GM12873 (cell line): ENCODE results near the gene SEPTIN12.

Experiments
- TF ChIP-seq, protein P1 (sequence below): IDR thresholded peaks from 2 replicates; pipeline ENCODE4 v1.5.1; 2012; ENCODE audit warnings: low read depth, mild to moderate bottlenecking, moderate library complexity, low read length, control low read depth; ENCODE audit not compliant: insufficient read depth; ENCODE audit errors: missing control alignments

The SEPTIN12 gene

DNA sequence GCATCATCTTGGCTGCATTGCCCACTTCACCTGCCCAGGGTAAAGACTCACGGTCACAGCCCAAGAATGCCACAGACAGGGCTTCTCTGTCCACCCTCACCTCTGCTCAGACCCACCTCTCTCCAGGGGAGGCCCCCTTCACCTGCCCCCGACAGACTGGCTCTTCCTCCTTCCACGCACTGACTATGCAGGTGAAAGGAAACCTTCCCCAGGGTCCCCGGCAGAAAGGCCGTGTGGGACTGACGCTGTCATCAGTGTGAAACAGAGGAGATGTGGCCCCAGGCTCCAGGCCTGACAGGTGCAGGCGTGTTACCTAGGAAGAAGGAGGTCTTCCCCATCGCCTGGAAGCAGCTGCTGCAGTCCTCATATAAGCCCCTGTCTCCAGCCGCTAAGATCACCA lies 23.6 kb upstream of the SEPTIN12 start:
- TF ChIP-seq, protein P1, sequence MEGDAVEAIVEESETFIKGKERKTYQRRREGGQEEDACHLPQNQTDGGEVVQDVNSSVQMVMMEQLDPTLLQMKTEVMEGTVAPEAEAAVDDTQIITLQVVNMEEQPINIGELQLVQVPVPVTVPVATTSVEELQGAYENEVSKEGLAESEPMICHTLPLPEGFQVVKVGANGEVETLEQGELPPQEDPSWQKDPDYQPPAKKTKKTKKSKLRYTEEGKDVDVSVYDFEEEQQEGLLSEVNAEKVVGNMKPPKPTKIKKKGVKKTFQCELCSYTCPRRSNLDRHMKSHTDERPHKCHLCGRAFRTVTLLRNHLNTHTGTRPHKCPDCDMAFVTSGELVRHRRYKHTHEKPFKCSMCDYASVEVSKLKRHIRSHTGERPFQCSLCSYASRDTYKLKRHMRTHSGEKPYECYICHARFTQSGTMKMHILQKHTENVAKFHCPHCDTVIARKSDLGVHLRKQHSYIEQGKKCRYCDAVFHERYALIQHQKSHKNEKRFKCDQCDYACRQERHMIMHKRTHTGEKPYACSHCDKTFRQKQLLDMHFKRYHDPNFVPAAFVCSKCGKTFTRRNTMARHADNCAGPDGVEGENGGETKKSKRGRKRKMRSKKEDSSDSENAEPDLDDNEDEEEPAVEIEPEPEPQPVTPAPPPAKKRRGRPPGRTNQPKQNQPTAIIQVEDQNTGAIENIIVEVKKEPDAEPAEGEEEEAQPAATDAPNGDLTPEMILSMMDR, result no peak

DNA sequence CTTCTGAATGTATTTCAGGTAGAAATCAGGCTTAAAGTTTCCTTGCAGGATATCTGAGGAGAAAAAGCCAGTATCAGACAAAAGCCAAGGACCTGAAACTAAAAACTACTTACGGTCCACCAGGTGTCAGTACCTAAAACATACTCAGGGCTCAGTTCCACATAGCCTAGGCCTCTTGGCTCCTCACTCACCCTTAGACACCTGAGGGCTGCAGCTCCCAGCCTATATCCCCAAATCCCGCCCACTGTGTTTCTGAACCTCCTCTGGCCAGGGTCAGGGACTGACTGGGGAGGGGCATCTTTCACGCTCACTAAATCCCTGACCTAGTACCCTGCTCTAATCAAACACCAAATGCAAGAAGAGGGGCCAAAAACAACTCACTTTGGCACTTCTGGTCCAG lies 23.1 kb upstream of the SEPTIN12 start:
- TF ChIP-seq, protein P1, result no peak

DNA sequence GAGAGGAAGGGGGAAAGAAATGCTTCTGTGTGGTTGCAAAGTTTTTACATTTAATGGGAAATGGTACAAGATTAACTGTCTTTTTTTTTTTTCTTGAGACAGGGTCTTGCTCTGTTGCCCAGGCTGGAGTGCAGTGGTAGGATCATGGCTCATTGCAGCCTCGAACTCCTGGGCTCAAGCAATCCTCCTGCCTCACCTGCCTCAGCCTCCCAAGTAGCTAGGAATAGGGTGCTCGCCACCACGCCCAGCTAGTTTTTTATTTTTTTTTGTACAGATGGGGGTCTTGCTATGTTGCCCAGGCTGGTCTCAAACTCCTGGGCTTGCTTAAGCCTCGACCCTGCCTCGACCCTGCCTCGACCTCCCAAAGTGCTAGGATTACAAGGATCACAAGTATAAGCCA lies 18.1 kb upstream of the SEPTIN12 start:
- TF ChIP-seq, protein P1, result no peak

DNA sequence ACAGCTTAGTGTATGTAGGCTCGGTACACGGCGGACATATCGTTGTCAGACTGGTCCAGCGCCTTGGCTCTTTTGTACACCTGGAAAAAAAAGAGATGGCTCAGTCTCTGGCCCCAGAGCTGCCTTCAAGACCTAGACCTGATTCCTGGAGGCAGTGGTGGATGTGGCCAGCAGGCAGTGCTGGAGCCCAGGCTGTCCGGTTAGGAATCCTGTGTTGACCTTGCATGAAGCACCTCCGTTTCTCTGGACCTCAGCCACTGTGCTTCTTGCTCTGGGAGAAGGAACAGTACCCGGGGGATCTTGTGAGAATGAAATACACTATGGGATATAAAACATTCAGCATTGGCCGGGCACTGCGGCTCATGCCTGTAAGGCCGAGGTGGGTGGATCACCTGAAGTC lies 17.1 kb upstream of the SEPTIN12 start:
- TF ChIP-seq, protein P1, result no peak

DNA sequence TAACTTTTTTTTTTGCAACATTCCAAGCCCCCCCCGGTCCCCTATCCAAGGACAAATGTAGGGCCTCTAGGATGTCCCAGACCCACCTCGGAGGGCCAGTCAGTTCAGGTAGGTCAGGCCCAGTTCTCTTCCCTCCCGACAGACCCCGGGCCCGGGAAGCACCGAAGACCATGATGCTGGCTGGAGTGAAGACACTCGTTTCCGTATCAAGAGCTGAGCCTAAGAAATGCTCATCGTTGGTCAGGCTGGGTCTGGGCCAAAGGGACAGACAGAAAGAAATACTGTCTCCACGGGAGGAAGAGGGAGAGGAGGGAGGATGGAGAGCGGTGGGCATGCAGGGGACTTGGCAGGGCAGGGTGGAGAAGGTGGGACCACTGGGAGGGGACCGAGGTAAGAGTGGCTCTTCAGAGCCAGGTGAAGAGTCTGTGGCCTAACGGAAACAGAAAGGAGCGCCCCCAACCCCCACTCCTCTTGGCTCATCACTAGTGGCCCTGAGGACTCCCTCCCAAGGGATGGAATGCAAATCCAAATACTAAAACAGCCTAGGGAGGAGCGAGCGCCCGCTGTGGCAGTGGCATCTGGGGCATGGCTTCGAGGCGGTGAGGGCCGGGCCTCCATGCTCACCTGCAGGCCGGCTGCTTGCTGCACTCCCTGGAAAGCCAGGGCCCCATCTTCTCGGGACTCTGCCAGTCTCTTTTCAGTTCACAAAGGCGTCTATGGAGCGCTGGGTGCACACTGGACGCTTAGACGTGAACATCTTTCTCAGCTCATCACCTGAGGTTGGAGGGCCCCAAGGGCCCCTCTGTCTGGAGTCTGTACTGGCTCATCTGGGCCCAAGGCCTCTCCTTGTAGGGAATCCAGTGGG lies 16.0 kb upstream of the SEPTIN12 start:
- TF ChIP-seq, protein P1, result no peak

DNA sequence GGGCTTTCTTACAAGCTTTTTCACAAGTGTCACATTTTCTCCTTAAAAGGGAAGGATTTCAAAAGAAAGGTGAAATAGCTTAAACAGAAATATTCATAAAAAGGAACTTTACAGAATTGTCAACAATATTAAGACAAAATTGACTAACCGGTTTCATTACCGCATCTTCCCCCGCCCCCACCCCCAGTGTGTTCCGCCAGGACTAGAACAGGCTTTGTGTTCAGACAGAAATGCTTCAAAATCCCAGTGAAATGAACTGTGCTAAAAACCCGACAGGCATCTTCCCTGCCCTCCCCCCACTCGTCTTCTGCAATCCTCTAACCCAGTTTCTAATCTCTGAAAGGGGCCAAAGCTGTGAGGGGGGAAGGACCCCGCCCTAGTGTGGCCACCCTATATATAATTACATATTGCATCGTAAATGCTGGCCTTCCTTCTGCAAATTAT lies 15.3 kb upstream of the SEPTIN12 start:
- TF ChIP-seq, protein P1, result no peak

DNA sequence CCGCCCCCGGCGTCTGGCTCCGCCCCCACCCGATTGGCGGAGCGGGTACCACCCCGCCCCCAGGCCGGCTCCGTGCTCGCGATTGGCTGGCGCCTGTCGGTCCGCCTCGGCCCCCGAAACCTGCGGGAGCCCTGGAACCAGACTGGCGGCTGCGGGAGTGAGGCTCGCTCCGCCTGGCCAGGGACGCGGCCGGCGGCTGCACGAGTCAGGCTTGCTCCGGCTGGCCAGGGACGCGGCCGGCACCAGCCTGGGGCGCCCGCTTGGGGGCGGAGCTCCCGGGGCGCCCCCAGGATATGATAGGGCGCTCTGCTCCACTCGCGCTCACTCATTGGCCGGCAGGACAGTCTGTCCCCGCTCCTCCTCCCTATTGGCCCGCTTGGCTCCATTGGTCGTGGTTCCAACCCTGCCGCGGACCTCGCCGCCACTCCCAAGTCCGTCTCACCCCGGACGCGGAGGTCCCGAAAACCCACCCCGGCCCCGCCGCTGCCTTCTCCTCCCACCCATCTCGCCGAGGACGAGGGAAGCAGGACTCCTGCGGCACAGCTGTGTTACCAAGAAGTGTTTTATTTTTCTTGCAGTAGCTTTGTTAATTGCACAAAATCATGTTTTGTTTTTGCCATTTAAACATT lies 14.6 kb upstream of the SEPTIN12 start:
- TF ChIP-seq, protein P1, result no peak
